MCF 10A (cell line): ENCODE results near the gene SMYD1. TPM values are rescaled to one million over a fixed set of nuclear protein-coding genes. Genes with fewer than 3 reads are reported as not detected.
A peak's percentile ranks its signal among the peaks of the same experiment; 100 is the strongest.

Experiments
- BruUV-seq: library from RNA; stranded (reverse); fragments of 400-500 nt; replicated peaks from 2 replicates; lab custom pipeline; 2021; lab: Mats Ljungman, UMichigan
- CTCF ChIA-PET: fragments of 300-600 bp; sonication (Branson Sonifier 250); formaldehyde crosslinking; extraction: SDS; loops from one replicate; lab custom pipeline; 2021; ENCODE audit warnings: antibody characterized with exemption, inconsistent platforms; lab: Yijun Ruan, JAX
- POLR2A ChIA-PET: fragments of 300-600, 350-650 bp; sonication (Branson Sonifier 250); formaldehyde crosslinking; extraction: SDS; loops from one replicate; lab custom pipeline; 2020; ENCODE audit warnings: antibody characterized with exemption, inconsistent platforms; lab: Yijun Ruan, JAX
- DNase-seq: peaks from one replicate; pipeline ENCODE4 v3.0.0-alpha.2; 2018; ENCODE audit not compliant: unreplicated experiment
- H3K27ac Mint-ChIP-seq: one replicate; pipeline ENCODE4 v1.8.0; 2022; ENCODE audit warnings: mild to moderate bottlenecking, low read depth, mixed read lengths; ENCODE audit not compliant: unreplicated experiment
- H3K27me3 Mint-ChIP-seq: one replicate; pipeline ENCODE4 v1.8.0; 2022; ENCODE audit warnings: mixed read lengths; ENCODE audit not compliant: insufficient read depth, unreplicated experiment
- H3K36me3 Mint-ChIP-seq: one replicate; pipeline ENCODE4 v1.8.0; 2022; ENCODE audit warnings: mild to moderate bottlenecking, moderate library complexity, mixed read lengths; ENCODE audit not compliant: insufficient read depth, unreplicated experiment
- H3K4me1 Mint-ChIP-seq: one replicate; pipeline ENCODE4 v1.8.0; 2022; ENCODE audit warnings: mixed read lengths; ENCODE audit not compliant: insufficient read depth, unreplicated experiment
- H3K4me3 Mint-ChIP-seq: one replicate; pipeline ENCODE4 v1.8.0; 2022; ENCODE audit warnings: mild to moderate bottlenecking, moderate library complexity, mixed read lengths; ENCODE audit not compliant: unreplicated experiment
- H3K9me3 Mint-ChIP-seq: one replicate; pipeline ENCODE4 v1.8.0; 2022; ENCODE audit warnings: mixed read lengths; ENCODE audit not compliant: unreplicated experiment
- intact Hi-C: fragments of 100-400 bp; cut with micrococcal nuclease; formaldehyde crosslinking; loops from 2 replicates; pipeline ENCODE4 v1.14.1; 2022
- microRNA-seq: library from miRNA; unstranded; fragments of <30 nt; microRNA quantifications from one replicate; pipeline ENCODE4 v1.2.0, GENCODE V29; 2022
- total RNA-seq: library from RNA; stranded (reverse); gene quantifications from 2 replicates; pipeline ENCODE4 v1.2.3, GENCODE V29; 2022
- TF ChIP-seq, protein P1 (sequence below): fragments of 200-600 bp; IDR thresholded peaks from one replicate; pipeline ENCODE4 v1.8.0; 2022; ENCODE audit warnings: antibody characterized with exemption, mild to moderate bottlenecking; ENCODE audit not compliant: unreplicated experiment

The SMYD1 gene
- total RNA-seq, 1 experiment from 2014 or later: not detected

GRCh38 chr2:88159955-88160415, 92.4 kb downstream of the SMYD1 start:
- DNase-seq: peak; percentile 78
- TF ChIP-seq, protein P1, sequence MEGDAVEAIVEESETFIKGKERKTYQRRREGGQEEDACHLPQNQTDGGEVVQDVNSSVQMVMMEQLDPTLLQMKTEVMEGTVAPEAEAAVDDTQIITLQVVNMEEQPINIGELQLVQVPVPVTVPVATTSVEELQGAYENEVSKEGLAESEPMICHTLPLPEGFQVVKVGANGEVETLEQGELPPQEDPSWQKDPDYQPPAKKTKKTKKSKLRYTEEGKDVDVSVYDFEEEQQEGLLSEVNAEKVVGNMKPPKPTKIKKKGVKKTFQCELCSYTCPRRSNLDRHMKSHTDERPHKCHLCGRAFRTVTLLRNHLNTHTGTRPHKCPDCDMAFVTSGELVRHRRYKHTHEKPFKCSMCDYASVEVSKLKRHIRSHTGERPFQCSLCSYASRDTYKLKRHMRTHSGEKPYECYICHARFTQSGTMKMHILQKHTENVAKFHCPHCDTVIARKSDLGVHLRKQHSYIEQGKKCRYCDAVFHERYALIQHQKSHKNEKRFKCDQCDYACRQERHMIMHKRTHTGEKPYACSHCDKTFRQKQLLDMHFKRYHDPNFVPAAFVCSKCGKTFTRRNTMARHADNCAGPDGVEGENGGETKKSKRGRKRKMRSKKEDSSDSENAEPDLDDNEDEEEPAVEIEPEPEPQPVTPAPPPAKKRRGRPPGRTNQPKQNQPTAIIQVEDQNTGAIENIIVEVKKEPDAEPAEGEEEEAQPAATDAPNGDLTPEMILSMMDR: peak; percentile 78
- no peaks in the 10 kb centered on the region for H3K9me3 Mint-ChIP-seq
- H3K27me3 Mint-ChIP-seq: no peaks in the 10 kb centered on the region
- intact Hi-C loops: loop anchor here (1.0 to 5.0 kb wide), 3 partner anchors 100 to 157 kb away; partner anchors contain the start of gene RNU2-63P
- H3K36me3 Mint-ChIP-seq: no peaks in the 10 kb centered on the region
- no peak overlapping the region for H3K27ac Mint-ChIP-seq
- no TSS peak for BruUV-seq
- H3K4me3 Mint-ChIP-seq: no peak overlapping the region
- no peaks in the 10 kb centered on the region for H3K4me1 Mint-ChIP-seq
- ChIA-PET CTCF (interaction anchor here (0.5 to 12.1 kb wide), 26 partner anchors 10 to 585 kb away, joined by 3 to 293 read pairs (median 5); partner anchors contain the start of genes SMYD1 and THNSL2), POLR2A (interaction anchor here (0.5 to 2.0 kb wide), 3 partner anchors 100 to 485 kb away, joined by 3 to 18 read pairs (median 5); no protein-coding TSS in a partner anchor)

- Mint-ChIP-seq H3K27me3 (no peaks in the 10 kb centered on the region), H3K4me3 (no peak overlapping the region), H3K27ac (no peak overlapping the region), H3K9me3 (no peaks in the 10 kb centered on the region), H3K36me3 (no peaks in the 10 kb centered on the region), H3K4me1 (no peaks in the 10 kb centered on the region)
- POLR2A ChIA-PET: interaction anchor here (0.6 to 2.0 kb wide), 2 partner anchors 100 to 485 kb away, joined by 3 to 18 read pairs; no protein-coding TSS in a partner anchor
- CTCF ChIA-PET: interaction anchor here (0.5 to 12.1 kb wide), 29 partner anchors 10 to 584 kb away, joined by 3 to 293 read pairs (median 4); partner anchors contain the start of genes SMYD1 and THNSL2
- intact Hi-C loops: loop anchor here (1.0 to 5.0 kb wide), 3 partner anchors 100 to 158 kb away; partner anchors contain the start of gene RNU2-63P
- no TSS peak for BruUV-seq
- TF ChIP-seq, protein P1: no peak
- DNase-seq: no peak
Measured at GRCh38 chr2:88160517-88160916, 92.9 kb downstream of the SMYD1 start.

GRCh38 chr2:88161446-88162244, 94.0 kb downstream of the SMYD1 start:
- BruUV-seq: no TSS peak
- no peak for DNase-seq
- ChIA-PET CTCF (interaction anchor here (0.5 to 12.1 kb wide), 12 partner anchors 15 to 508 kb away, joined by 3 to 293 read pairs (median 4); no protein-coding TSS in a partner anchor), POLR2A (interaction anchor here (1.4 kb wide), 1 partner anchor 91 kb away, joined by 5 read pairs; no protein-coding TSS in a partner anchor)
- Mint-ChIP-seq H3K27ac (no peak overlapping the region), H3K4me3 (no peak overlapping the region), H3K9me3 (no peaks in the 10 kb centered on the region), H3K36me3 (no peaks in the 10 kb centered on the region), H3K27me3 (no peaks in the 10 kb centered on the region), H3K4me1 (no peaks in the 10 kb centered on the region)
- TF ChIP-seq, protein P1: no peak
- intact Hi-C loops: loop anchor here (2.0 to 5.0 kb wide), 2 partner anchors 144 to 159 kb away; partner anchors contain the start of gene RNU2-63P

Small RNA genes within 50 kb of the gene (microRNA-seq; reads per million reads assigned to microRNA genes)
- gene MIR4780: not detected

Other genes starting within 250 kb of the SMYD1 start
- gene RGPD2, start 242.0 kb upstream of the SMYD1 start, total RNA-seq: not detected in 2 replicates
- 5.0 and 9.1 TPM in 2 replicates for gene RNU2-63P, start 51.3 kb upstream of the SMYD1 start, total RNA-seq
- 24.9 and 36.6 TPM in 2 replicates for gene KRCC1, start 12.0 kb upstream of the SMYD1 start, total RNA-seq
- not detected in 2 replicates for gene FABP1, start 60.2 kb downstream of the SMYD1 start, total RNA-seq
- gene THNSL2, start 102.5 kb downstream of the SMYD1 start, total RNA-seq: 14.9 and 19.0 TPM in 2 replicates